ENCODE results near the gene SLC6A11. TPM values are rescaled to one million over a fixed set of nuclear protein-coding genes. Genes with fewer than 3 reads are reported as not detected.

The SLC6A11 gene
- total and polyA plus RNA-seq, 2 of the 8 experiments (the other 6 are each of a cell fraction or from before 2014, with no cell fraction given): 0.78 to 1.5 TPM

GRCh38 chr3:10810376-10810775 is 5.7 kb upstream of the SLC6A11 start:
- H2BK20ac ChIP-seq (ENCODE audit: low read length): no peak overlapping the region
- DNase-seq (ENCODE audit: low read depth in 1 of 2, low spot score in 2 of 2) (no peak), FAIRE-seq (no peak)
- WGBS, 2 experiments (ENCODE audit: extremely low coverage in 1 of 2, insufficient coverage in 1 of 2, insufficient read length in 1 of 2, insufficient replicate concordance in 2 of 2, low coverage in 1 of 2, low lambda C conversion rate in 2 of 2, missing lambda C conversion rate in 1 of 2): 80% methylated on average over 3 of the region's 3 CpGs; no CpG with 5 or more reads in 1 of the 2 experiments
- no peaks in the 10 kb centered on the region for H3K4me1 ChIP-seq (replicated peaks in 1 of 4; ENCODE audit: control insufficient read depth in 3 of 4, insufficient read depth in 4 of 4, low read length in 3 of 4)
- H2AFZ ChIP-seq (ENCODE audit: low read length): no peak overlapping the region
- no peak overlapping the region for H3K4ac ChIP-seq (replicated peaks; ENCODE audit: insufficient read length, low read depth, low read length)
- no peaks in the 10 kb centered on the region for H3K9me3 ChIP-seq (ENCODE audit: insufficient read depth in 2 of 2, low read depth in 1 of 2, low read length in 1 of 2)
- H3K23me2 ChIP-seq (ENCODE audit: low read depth, low read length): no peaks in the 10 kb centered on the region
- H2BK15ac ChIP-seq (ENCODE audit: low read length): no peak overlapping the region
- H3K79me2 ChIP-seq (ENCODE audit: control insufficient read depth in 1 of 2, insufficient read depth in 2 of 2, low read length in 2 of 2): no peaks in the 10 kb centered on the region
- ChIA-PET POLR2A (ENCODE audit: partially characterized antibody) (no interaction called here), CTCF (ENCODE audit: partially characterized antibody) (interaction anchor here (0.7 to 2.3 kb wide), 14 partner anchors 26 to 251 kb away, joined by 3 to 8 read pairs (median 4); no protein-coding TSS in a partner anchor)
- peaks cover 6 to 15% (median 12%) of the 10 kb centered on the region in 4 experiments for H3K27me3 ChIP-seq (replicated peaks in 1 of 4; ENCODE audit: control insufficient read depth in 3 of 4, extremely low read depth in 1 of 4, insufficient read depth in 3 of 4, low read length in 3 of 4)
- H3K36me3 ChIP-seq (ENCODE audit: control insufficient read depth in 2 of 4, insufficient read depth in 4 of 4, low read length in 3 of 4): no peaks in the 10 kb centered on the region
- no peak overlapping the region for H3K9ac ChIP-seq (replicated peaks in 1 of 4; ENCODE audit: extremely low read depth in 1 of 4, low read depth in 3 of 4, low read length in 3 of 4)
- H2BK5ac ChIP-seq (ENCODE audit: low read depth, low read length): no peak overlapping the region
- no peak overlapping the region for H3K4me3 ChIP-seq (ENCODE audit: extremely low read depth in 1 of 4, insufficient read depth in 2 of 4, low read depth in 3 of 4, low read length in 4 of 4)
- no peak overlapping the region for H4K91ac ChIP-seq (replicated peaks; ENCODE audit: insufficient read length, low read length)
- no peak overlapping the region for H2AK5ac ChIP-seq (ENCODE audit: low read depth, low read length)
- TF ChIP-seq KDM5A (IDR thresholded peaks at IDR 0.05; ENCODE audit: low read length) (no peak), HDAC6 (IDR thresholded peaks at IDR 0.05; ENCODE audit: low read depth, low read length) (no peak), CBX8 (IDR thresholded peaks at IDR 0.05; ENCODE audit: borderline replicate concordance, low read depth, low read length) (no peak), ASH2L (IDR thresholded peaks at IDR 0.05; ENCODE audit: low read length) (no peak)
- H2BK120ac ChIP-seq (replicated peaks; ENCODE audit: low read depth, low read length): no peak overlapping the region
- H3K14ac ChIP-seq (ENCODE audit: insufficient read length): no peak overlapping the region
- no peak overlapping the region for H3K56ac ChIP-seq (replicated peaks; ENCODE audit: insufficient read length, low read depth, low read length)
- H3K79me1 ChIP-seq (ENCODE audit: low read depth, low read length): no peaks in the 10 kb centered on the region
- no peak overlapping the region for H3K18ac ChIP-seq (ENCODE audit: extremely low read depth, low read length)
- H4K5ac ChIP-seq (ENCODE audit: insufficient read length, low read depth, low read length): no peak overlapping the region
- no peak overlapping the region for H3K4me2 ChIP-seq (ENCODE audit: insufficient read depth in 1 of 2, low read depth in 2 of 2, low read length in 2 of 2)
- H4K20me1 ChIP-seq (replicated peaks in 1 of 2; ENCODE audit: control insufficient read depth in 1 of 2, insufficient read depth in 2 of 2, low read length in 2 of 2): no peaks in the 10 kb centered on the region
- no peak overlapping the region for H3K27ac ChIP-seq (ENCODE audit: low read depth, low read length)
- no peak overlapping the region for H2BK12ac ChIP-seq (ENCODE audit: low read depth, low read length)
- no peak overlapping the region for H4K8ac ChIP-seq (ENCODE audit: extremely low read depth, insufficient read depth, low read length)
- no peak overlapping the region for H3K23ac ChIP-seq (ENCODE audit: insufficient read length)

Measured in H1 (cell line).